ENCODE measurements around the gene NFKB2. TPM values are rescaled to one million over a fixed set of nuclear protein-coding genes. Genes with fewer than 3 reads are reported as not detected.

Gene NFKB2
- total RNA-seq, 1 experiment from 2014 or later = 27.6 TPM

GRCh38 chr10:102399217-102400021, 3.9 kb downstream of the NFKB2 start (continued):
- TF ChIP-seq USF2 (CRISPR knock-in tag; IDR thresholded peaks at IDR 0.05) (no peak; the same call in 1 of the 2 replicates), ZMAT4 (CRISPR knock-in tag; IDR thresholded peaks at IDR 0.05) (no peak), SMAD3 (CRISPR knock-in tag; IDR thresholded peaks at IDR 0.05; ENCODE audit: borderline replicate concordance) (0 out of 2 replicates have a peak, but pooled peaks have one; percentile 71), NFE2L1 (CRISPR knock-in tag; IDR thresholded peaks at IDR 0.05) (no peak; the same call in 1 of the 2 replicates), ZNF532 (CRISPR knock-in tag; IDR thresholded peaks at IDR 0.05; ENCODE audit: borderline replicate concordance) (no peak), ZNF219 (CRISPR knock-in tag; IDR thresholded peaks at IDR 0.05; ENCODE audit: borderline replicate concordance) (no peak), USF1 (CRISPR knock-in tag; IDR thresholded peaks at IDR 0.05) (peak; percentile 45; the same call in 1 of the 2 replicates), GTF2I (CRISPR knock-in tag; conservative IDR thresholded peaks at IDR 0.05) (no peak), PREB (CRISPR knock-in tag; IDR thresholded peaks at IDR 0.05; ENCODE audit: borderline replicate concordance) (no peak), ZBTB43 (CRISPR knock-in tag; IDR thresholded peaks at IDR 0.05) (no peak), EMX1 (CRISPR knock-in tag; IDR thresholded peaks at IDR 0.05) (no peak), TEAD1 (CRISPR knock-in tag; IDR thresholded peaks at IDR 0.05) (no peak; the same call in 1 of the 2 replicates), KAT7 (CRISPR knock-in tag; IDR thresholded peaks at IDR 0.05; ENCODE audit: borderline replicate concordance) (peak; percentile 60; the same call in 1 of the 2 replicates), JUN (CRISPR knock-in tag; IDR thresholded peaks at IDR 0.05) (no peak), ATF6 (CRISPR knock-in tag; IDR thresholded peaks at IDR 0.05) (no peak), NR2C2 (CRISPR knock-in tag; IDR thresholded peaks at IDR 0.05) (no peak), CDX4 (CRISPR knock-in tag; IDR thresholded peaks at IDR 0.05; ENCODE audit: borderline replicate concordance) (no peak), FOXK1 (CRISPR knock-in tag; IDR thresholded peaks at IDR 0.05) (peak; percentile 83), ATF2 (CRISPR knock-in tag; IDR thresholded peaks at IDR 0.05; ENCODE audit: borderline replicate concordance, low read depth) (no peak), ATF3 (CRISPR knock-in tag; conservative IDR thresholded peaks at IDR 0.05) (no peak), ZNF396 (CRISPR knock-in tag; IDR thresholded peaks at IDR 0.05; ENCODE audit: borderline replicate concordance) (no peak), HMGXB4 (CRISPR knock-in tag; IDR thresholded peaks at IDR 0.05) (peak; percentile 100)

Data from WTC11 (cell line).